ENCODE measurements around the gene BMPR1A. TPM values are rescaled to one million over a fixed set of nuclear protein-coding genes. Genes with fewer than 3 reads are reported as not detected.

BMPR1A gene
- total RNA-seq, 1 experiment from 2014 or later = 42.6 TPM

DNA sequence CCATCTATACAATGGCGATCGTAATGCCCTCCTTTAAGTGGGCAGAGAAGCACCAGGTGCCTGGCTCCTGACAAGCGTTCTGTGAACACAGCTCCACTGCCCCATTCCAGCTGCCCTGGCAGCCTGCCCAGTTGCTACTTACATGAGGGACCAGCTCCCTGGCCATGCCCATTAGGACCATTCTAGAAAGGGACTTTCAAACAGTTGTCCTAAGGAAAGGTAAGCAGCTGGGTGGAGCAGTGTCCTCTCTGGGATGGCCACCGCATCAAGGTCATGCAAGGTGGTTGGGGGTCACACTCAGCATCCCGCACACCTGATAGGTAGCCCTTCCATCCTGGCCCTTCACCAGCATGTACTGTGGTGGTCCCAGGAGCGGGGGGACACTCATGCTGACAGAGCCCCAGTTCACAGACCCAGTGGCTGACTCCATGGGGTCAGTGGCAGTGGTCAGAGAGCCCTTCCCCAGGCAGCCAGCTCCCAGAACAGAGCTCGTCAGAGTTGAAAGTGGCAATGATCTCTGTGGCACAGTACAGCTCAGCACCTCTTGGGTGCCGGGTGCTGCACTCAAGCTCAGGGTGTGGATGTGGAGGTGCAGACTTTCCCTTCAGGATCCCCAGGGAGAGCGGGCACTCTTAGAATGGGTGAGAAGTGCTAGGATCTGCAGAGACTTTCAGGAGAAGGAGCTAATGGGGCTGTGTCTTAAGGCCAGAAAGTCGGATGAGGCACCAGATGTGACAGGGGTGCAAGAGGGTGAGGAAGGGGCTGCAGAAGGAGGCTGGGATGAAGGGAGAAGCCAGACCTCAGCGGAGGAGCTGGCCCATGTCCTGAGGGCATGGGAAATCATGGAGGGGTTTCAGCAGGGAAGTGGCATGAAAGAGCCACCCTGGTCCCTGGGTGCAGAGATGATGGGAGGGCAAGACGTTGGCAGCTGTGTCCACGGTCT, 190.1 kb downstream of the BMPR1A start:
- no TSS peak for BruUV-seq (replicated peaks)
- ChIA-PET RAD21 (ENCODE audit: low non-redundant PET in 1 of 2, low total read pairs in 2 of 2, uncharacterized antibody in 2 of 2, unreplicated experiment in 2 of 2) (interaction anchor here (0.9 to 1.5 kb wide), 2 partner anchors 13 to 20 kb away, joined by 4 to 5 read pairs; no protein-coding TSS in a partner anchor), POLR2A (interaction anchor here (0.8 kb wide), 1 partner anchor 22 kb away, joined by 3 read pairs; the partner anchor contains the start of gene ADIRF), CTCF (interaction anchor here (1.1 to 2.3 kb wide), 3 partner anchors 12 to 20 kb away, joined by 4 to 10 read pairs (median 8); partner anchors contain the start of gene SNCG)
- H3K4me1 ChIP-seq (ENCODE audit: control insufficient read depth in 1 of 2, insufficient read depth in 2 of 2, low read length in 2 of 2) = peaks cover 0 to 17% of the 10 kb centered on the region in 2 experiments; a peak in 2 of 4 replicates
- H3K4me2 ChIP-seq (ENCODE audit: low read length) = no peak overlapping the region
- DNase-seq (ENCODE audit: low read depth, low spot score) = no peak
- ATAC-seq = no peak
- TF ChIP-seq, protein P1, sequence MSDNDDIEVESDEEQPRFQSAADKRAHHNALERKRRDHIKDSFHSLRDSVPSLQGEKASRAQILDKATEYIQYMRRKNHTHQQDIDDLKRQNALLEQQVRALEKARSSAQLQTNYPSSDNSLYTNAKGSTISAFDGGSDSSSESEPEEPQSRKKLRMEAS (IDR thresholded peaks at IDR 0.05) = no peak
- no peak for TF ChIP-seq JUND (IDR thresholded peaks at IDR 0.05)
- no peak for TF ChIP-seq FOSL1 (IDR thresholded peaks at IDR 0.05; ENCODE audit: low read depth)
- TF ChIP-seq SIN3A (IDR thresholded peaks at IDR 0.05; ENCODE audit: low read depth) = no peak
- TF ChIP-seq, protein P2, sequence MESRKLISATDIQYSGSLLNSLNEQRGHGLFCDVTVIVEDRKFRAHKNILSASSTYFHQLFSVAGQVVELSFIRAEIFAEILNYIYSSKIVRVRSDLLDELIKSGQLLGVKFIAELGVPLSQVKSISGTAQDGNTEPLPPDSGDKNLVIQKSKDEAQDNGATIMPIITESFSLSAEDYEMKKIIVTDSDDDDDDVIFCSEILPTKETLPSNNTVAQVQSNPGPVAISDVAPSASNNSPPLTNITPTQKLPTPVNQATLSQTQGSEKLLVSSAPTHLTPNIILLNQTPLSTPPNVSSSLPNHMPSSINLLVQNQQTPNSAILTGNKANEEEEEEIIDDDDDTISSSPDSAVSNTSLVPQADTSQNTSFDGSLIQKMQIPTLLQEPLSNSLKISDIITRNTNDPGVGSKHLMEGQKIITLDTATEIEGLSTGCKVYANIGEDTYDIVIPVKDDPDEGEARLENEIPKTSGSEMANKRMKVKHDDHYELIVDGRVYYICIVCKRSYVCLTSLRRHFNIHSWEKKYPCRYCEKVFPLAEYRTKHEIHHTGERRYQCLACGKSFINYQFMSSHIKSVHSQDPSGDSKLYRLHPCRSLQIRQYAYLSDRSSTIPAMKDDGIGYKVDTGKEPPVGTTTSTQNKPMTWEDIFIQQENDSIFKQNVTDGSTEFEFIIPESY (IDR thresholded peaks at IDR 0.05; ENCODE audit: extremely low read depth, insufficient replicate concordance, low read length) = no peak
- no peak for TF ChIP-seq SP1 (IDR thresholded peaks at IDR 0.05; ENCODE audit: low read depth)
- no peak for TF ChIP-seq CEBPB (IDR thresholded peaks at IDR 0.05; ENCODE audit: low read depth)
- no peak for TF ChIP-seq SRF (IDR thresholded peaks at IDR 0.05; ENCODE audit: low read depth)
- TF ChIP-seq POLR2A (IDR thresholded peaks at IDR 0.05; ENCODE audit: borderline replicate concordance, extremely low read depth, insufficient read depth, insufficient read length) = no peak
- TF ChIP-seq TCF7L2 (IDR thresholded peaks at IDR 0.05; ENCODE audit: borderline replicate concordance, extremely low read depth, insufficient read depth, insufficient read length) = no peak
- TF ChIP-seq, protein P3, sequence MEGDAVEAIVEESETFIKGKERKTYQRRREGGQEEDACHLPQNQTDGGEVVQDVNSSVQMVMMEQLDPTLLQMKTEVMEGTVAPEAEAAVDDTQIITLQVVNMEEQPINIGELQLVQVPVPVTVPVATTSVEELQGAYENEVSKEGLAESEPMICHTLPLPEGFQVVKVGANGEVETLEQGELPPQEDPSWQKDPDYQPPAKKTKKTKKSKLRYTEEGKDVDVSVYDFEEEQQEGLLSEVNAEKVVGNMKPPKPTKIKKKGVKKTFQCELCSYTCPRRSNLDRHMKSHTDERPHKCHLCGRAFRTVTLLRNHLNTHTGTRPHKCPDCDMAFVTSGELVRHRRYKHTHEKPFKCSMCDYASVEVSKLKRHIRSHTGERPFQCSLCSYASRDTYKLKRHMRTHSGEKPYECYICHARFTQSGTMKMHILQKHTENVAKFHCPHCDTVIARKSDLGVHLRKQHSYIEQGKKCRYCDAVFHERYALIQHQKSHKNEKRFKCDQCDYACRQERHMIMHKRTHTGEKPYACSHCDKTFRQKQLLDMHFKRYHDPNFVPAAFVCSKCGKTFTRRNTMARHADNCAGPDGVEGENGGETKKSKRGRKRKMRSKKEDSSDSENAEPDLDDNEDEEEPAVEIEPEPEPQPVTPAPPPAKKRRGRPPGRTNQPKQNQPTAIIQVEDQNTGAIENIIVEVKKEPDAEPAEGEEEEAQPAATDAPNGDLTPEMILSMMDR (IDR thresholded peaks at IDR 0.05 in 2 of 3, conservative IDR thresholded peaks at IDR 0.05 in 1 of 3; ENCODE audit: borderline replicate concordance in 1 of 3, insufficient read depth in 1 of 3, low read depth in 2 of 3, low read length in 2 of 3) = no peak
- TF ChIP-seq, protein P4, sequence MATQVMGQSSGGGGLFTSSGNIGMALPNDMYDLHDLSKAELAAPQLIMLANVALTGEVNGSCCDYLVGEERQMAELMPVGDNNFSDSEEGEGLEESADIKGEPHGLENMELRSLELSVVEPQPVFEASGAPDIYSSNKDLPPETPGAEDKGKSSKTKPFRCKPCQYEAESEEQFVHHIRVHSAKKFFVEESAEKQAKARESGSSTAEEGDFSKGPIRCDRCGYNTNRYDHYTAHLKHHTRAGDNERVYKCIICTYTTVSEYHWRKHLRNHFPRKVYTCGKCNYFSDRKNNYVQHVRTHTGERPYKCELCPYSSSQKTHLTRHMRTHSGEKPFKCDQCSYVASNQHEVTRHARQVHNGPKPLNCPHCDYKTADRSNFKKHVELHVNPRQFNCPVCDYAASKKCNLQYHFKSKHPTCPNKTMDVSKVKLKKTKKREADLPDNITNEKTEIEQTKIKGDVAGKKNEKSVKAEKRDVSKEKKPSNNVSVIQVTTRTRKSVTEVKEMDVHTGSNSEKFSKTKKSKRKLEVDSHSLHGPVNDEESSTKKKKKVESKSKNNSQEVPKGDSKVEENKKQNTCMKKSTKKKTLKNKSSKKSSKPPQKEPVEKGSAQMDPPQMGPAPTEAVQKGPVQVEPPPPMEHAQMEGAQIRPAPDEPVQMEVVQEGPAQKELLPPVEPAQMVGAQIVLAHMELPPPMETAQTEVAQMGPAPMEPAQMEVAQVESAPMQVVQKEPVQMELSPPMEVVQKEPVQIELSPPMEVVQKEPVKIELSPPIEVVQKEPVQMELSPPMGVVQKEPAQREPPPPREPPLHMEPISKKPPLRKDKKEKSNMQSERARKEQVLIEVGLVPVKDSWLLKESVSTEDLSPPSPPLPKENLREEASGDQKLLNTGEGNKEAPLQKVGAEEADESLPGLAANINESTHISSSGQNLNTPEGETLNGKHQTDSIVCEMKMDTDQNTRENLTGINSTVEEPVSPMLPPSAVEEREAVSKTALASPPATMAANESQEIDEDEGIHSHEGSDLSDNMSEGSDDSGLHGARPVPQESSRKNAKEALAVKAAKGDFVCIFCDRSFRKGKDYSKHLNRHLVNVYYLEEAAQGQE (IDR thresholded peaks at IDR 0.05; ENCODE audit: low read depth) = no peak
- TF ChIP-seq ELF1 (IDR thresholded peaks at IDR 0.05; ENCODE audit: borderline replicate concordance, low read depth) = no peak
- TF ChIP-seq CBX3 (IDR thresholded peaks at IDR 0.05; ENCODE audit: low read depth) = no peak
- TF ChIP-seq EZH2phosphoT487 (IDR thresholded peaks at IDR 0.05; ENCODE audit: borderline replicate concordance) = no peak
- TF ChIP-seq POLR2AphosphoS5 (IDR thresholded peaks at IDR 0.05; ENCODE audit: low read depth, low read length) = no peak
- H3K9ac ChIP-seq (ENCODE audit: low read length) = no peak overlapping the region
- no peaks in the 10 kb centered on the region for H3K9me2 ChIP-seq (ENCODE audit: insufficient read depth)
- intact Hi-C loops (cut with micrococcal nuclease) = no loop called here
- H2AFZ ChIP-seq (ENCODE audit: low read depth, low read length, poor library complexity, severe bottlenecking) = no peak overlapping the region
- no peaks in the 10 kb centered on the region for H3K79me2 ChIP-seq (ENCODE audit: insufficient read depth, low read length)
- H3K27me3 ChIP-seq (ENCODE audit: insufficient read depth, low read length) = no peaks in the 10 kb centered on the region
- H4K20me1 ChIP-seq (ENCODE audit: insufficient read depth) = no peaks in the 10 kb centered on the region
- no peak overlapping the region for H3K27ac ChIP-seq (ENCODE audit: low read depth, low read length)
- H3K36me3 ChIP-seq (ENCODE audit: control insufficient read depth in 1 of 2, insufficient read depth in 2 of 2, low read length in 2 of 2) = no peaks in the 10 kb centered on the region
- H3K4me3 ChIP-seq (replicated peaks in 1 of 2; ENCODE audit: low read depth in 1 of 2, low read length in 2 of 2) = no peak overlapping the region
- no peaks in the 10 kb centered on the region for H3K9me3 ChIP-seq (ENCODE audit: control insufficient read depth in 1 of 2, insufficient read depth in 1 of 2, low read depth in 1 of 2, low read length in 2 of 2)
